HepG2 (cell line): ENCODE data around the gene SLC2A6. TPM values are rescaled to one million over a fixed set of nuclear protein-coding genes. Genes with fewer than 3 reads are reported as not detected.

Experiments
- ARID2 ChIP-seq: sonication (generic); formaldehyde crosslinking; IDR thresholded peaks from 2 replicates; pipeline ENCODE4 v1.8.1; 2022; ENCODE audit warnings: mild to moderate bottlenecking, missing genetic modification reagents, borderline replicate concordance
- ATF7-NPFF ChIP-seq: sonication (generic); formaldehyde crosslinking; IDR thresholded peaks from 2 replicates; pipeline ENCODE4 v1.8.1; 2023; ENCODE audit warnings: mild to moderate bottlenecking, low read depth, missing genetic modification reagents, moderate library complexity
- CCAR2 ChIP-seq: fragments of 200-400 bp; formaldehyde crosslinking; optimal IDR thresholded peaks from 2 replicates; pipeline ENCODE3; 2018; ENCODE audit warnings: low read depth, mild to moderate bottlenecking, low read length, moderate library complexity
- ELF4 ChIP-seq: sonication (generic); formaldehyde crosslinking; IDR thresholded peaks from 2 replicates; pipeline ENCODE4 v1.5.0; 2020; ENCODE audit warnings: missing genetic modification reagents, mild to moderate bottlenecking, moderate library complexity, borderline replicate concordance
- HOXD1 ChIP-seq: sonication (generic); formaldehyde crosslinking; IDR thresholded peaks from 2 replicates; pipeline ENCODE4 v1.5.0; 2020; ENCODE audit warnings: missing genetic modification reagents
- ISX ChIP-seq: sonication (generic); formaldehyde crosslinking; conservative IDR thresholded peaks from 2 replicates; pipeline ENCODE4 v1.5.0; 2020; ENCODE audit warnings: missing genetic modification reagents
- KLF12 ChIP-seq: sonication (generic); formaldehyde crosslinking; IDR thresholded peaks from 2 replicates; pipeline ENCODE4 v1.4.0; 2020; ENCODE audit warnings: missing genetic modification reagents, borderline replicate concordance
- MIXL1 ChIP-seq: IDR thresholded peaks from 2 replicates; pipeline ENCODE4 v1.6.1; 2016
- NR2C2 ChIP-seq: sonication (generic); formaldehyde crosslinking; IDR thresholded peaks from 2 replicates; pipeline ENCODE4 v1.4.0; 2020; ENCODE audit warnings: missing genetic modification reagents, mild to moderate bottlenecking, moderate library complexity, borderline replicate concordance
- PHF21A ChIP-seq: sonication (generic); formaldehyde crosslinking; IDR thresholded peaks from 2 replicates; pipeline ENCODE4 v1.5.0; 2020; ENCODE audit warnings: mild to moderate bottlenecking, missing genetic modification reagents
- PHF5A ChIP-seq: IDR thresholded peaks from one replicate; pipeline ENCODE4 v1.6.1; 2018; ENCODE audit warnings: low read depth, missing genetic modification reagents; ENCODE audit not compliant: unreplicated experiment
- THYN1 ChIP-seq: sonication (generic); formaldehyde crosslinking; IDR thresholded peaks from 2 replicates; pipeline ENCODE4 v1.8.1; 2023; ENCODE audit warnings: low read depth, mild to moderate bottlenecking, moderate library complexity, missing genetic modification reagents, borderline replicate concordance
- ZNF121 ChIP-seq: sonication (generic); formaldehyde crosslinking; IDR thresholded peaks from 2 replicates; pipeline ENCODE4 v1.5.0; 2020; ENCODE audit warnings: mild to moderate bottlenecking, missing genetic modification reagents
- ZNF460 ChIP-seq: sonication (generic); formaldehyde crosslinking; IDR thresholded peaks from 2 replicates; pipeline ENCODE4 v1.5.1; 2020; ENCODE audit warnings: missing genetic modification reagents, mild to moderate bottlenecking, borderline replicate concordance
- ZNF678 ChIP-seq: sonication (generic); formaldehyde crosslinking; IDR thresholded peaks from 2 replicates; pipeline ENCODE4 v1.4.0; 2020; ENCODE audit warnings: mild to moderate bottlenecking, missing genetic modification reagents
- ZNF749 ChIP-seq: sonication (generic); formaldehyde crosslinking; IDR thresholded peaks from 2 replicates; pipeline ENCODE4 v1.8.0; 2022; ENCODE audit warnings: mild to moderate bottlenecking, missing genetic modification reagents, moderate library complexity, borderline replicate concordance
- ZSCAN21 ChIP-seq: sonication (generic); formaldehyde crosslinking; IDR thresholded peaks from 2 replicates; pipeline ENCODE4 v1.8.0; 2022; ENCODE audit warnings: mild to moderate bottlenecking, missing genetic modification reagents, moderate library complexity, borderline replicate concordance
- ZSCAN31 ChIP-seq: sonication (generic); formaldehyde crosslinking; IDR thresholded peaks from 2 replicates; pipeline ENCODE4 v1.5.0; 2020; ENCODE audit warnings: low read depth, mild to moderate bottlenecking, missing genetic modification reagents
- polyA plus RNA-seq, 8 experiments: library from polyadenylated mRNA; depleted of rRNA in 3 of 8; stranded (reverse) in 7 of 8; unstranded in 1 of 8; fragments of >200 nt; fragmentation: Illumina TruSeq in 4 of 8; extraction: Trizol in 4 of 8; gene quantifications; 2 replicates each; pipeline versions ENCODE4 v1.2.1 to v1.2.3, GENCODE V29; 2011 to 2016; ENCODE audit warnings: low read depth in 4 of 8, missing spikeins in 1 of 8, mixed read lengths in 1 of 8; ENCODE audit not compliant: insufficient read depth in 1 of 8
- total RNA-seq, 5 experiments: library from RNA; depleted of rRNA; stranded (reverse); fragments of >200 nt; fragmentation: Illumina TruSeq; extraction: Trizol; gene quantifications; 2 replicates each; pipeline ENCODE4 v1.2.3, GENCODE V29; 2016; ENCODE audit warnings: low read depth in 1 of 5
- TF ChIP-seq, protein P1 (sequence below): sonication (generic); formaldehyde crosslinking; IDR thresholded peaks from 2 replicates; pipeline ENCODE4 v1.4.0; 2020; ENCODE audit warnings: missing genetic modification reagents
- TF ChIP-seq, protein P2 (sequence below), 2 experiments: sonication (generic) in 1 of 2; formaldehyde crosslinking in 1 of 2; IDR thresholded peaks; 2 replicates each; pipeline versions ENCODE4 v1.4.0 to v1.6.1; 2018 to 2020; ENCODE audit warnings: missing genetic modification reagents in 2 of 2, borderline replicate concordance in 1 of 2, low read depth in 1 of 2, mild to moderate bottlenecking in 1 of 2, missing biosample characterization in 1 of 2
- TF ChIP-seq, protein P3 (sequence below): sonication (generic); formaldehyde crosslinking; IDR thresholded peaks from 2 replicates; pipeline ENCODE4 v1.4.0; 2020; ENCODE audit warnings: missing genetic modification reagents, borderline replicate concordance
- TF ChIP-seq, protein P4 (sequence below): sonication (generic); formaldehyde crosslinking; IDR thresholded peaks from 2 replicates; pipeline ENCODE4 v1.5.0; 2020; ENCODE audit warnings: missing genetic modification reagents
- TF ChIP-seq, protein P5 (sequence below): IDR thresholded peaks from 2 replicates; pipeline ENCODE4 v1.6.1; 2016; ENCODE audit warnings: low read depth, borderline replicate concordance

Gene SLC2A6
- total and polyA plus RNA-seq, 2 of the 13 experiments (the other 11 are each of a cell fraction or from before 2014, with no cell fraction given): 4.1 to 15.0 TPM

DNA sequence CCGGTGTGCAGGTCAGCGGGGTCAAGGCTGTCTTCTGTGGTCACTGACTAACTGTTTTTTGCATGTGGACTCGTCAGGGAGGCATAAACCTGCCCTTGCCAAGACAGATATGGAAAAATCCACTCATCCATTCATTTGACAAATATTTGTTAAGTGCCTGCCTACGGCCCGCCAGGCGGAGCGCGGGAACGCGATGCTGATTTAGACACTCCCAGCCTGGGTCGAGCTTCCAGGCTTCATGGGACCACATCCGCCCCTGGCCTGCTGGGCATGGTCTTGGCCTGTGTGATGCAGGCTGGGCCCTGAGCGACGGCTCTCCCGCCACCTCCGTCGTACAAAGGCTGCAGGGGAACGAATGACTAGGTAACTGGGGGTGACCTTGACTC is 27.7 kb upstream of the SLC2A6 start (continued):
- TF ChIP-seq ZNF460 (CRISPR knock-in tag): no peak
- TF ChIP-seq ZSCAN31 (CRISPR knock-in tag): peak; percentile 95
- TF ChIP-seq ZNF678 (CRISPR knock-in tag): 0 out of 2 replicates have a peak, but pooled peaks have one; percentile 48
- no peak for TF ChIP-seq ELF4 (CRISPR knock-in tag)
- no peak for TF ChIP-seq CCAR2
- TF ChIP-seq, protein P1, sequence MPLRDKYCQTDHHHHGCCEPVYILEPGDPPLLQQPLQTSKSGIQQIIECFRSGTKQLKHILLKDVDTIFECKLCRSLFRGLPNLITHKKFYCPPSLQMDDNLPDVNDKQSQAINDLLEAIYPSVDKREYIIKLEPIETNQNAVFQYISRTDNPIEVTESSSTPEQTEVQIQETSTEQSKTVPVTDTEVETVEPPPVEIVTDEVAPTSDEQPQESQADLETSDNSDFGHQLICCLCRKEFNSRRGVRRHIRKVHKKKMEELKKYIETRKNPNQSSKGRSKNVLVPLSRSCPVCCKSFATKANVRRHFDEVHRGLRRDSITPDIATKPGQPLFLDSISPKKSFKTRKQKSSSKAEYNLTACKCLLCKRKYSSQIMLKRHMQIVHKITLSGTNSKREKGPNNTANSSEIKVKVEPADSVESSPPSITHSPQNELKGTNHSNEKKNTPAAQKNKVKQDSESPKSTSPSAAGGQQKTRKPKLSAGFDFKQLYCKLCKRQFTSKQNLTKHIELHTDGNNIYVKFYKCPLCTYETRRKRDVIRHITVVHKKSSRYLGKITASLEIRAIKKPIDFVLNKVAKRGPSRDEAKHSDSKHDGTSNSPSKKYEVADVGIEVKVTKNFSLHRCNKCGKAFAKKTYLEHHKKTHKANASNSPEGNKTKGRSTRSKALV: peak; percentile 88; the same call in 1 of the 2 replicates
- no peak for TF ChIP-seq ZNF749
- TF ChIP-seq ISX: no peak
- no peak for TF ChIP-seq ARID2 (CRISPR knock-in tag)
- TF ChIP-seq PHF5A (CRISPR knock-in tag): no peak
- peak; percentile 91 for TF ChIP-seq ATF7-NPFF
- peak; percentile 55; the same call in 1 of the 2 replicates for TF ChIP-seq MIXL1 (CRISPR knock-in tag)
- TF ChIP-seq, protein P2, sequence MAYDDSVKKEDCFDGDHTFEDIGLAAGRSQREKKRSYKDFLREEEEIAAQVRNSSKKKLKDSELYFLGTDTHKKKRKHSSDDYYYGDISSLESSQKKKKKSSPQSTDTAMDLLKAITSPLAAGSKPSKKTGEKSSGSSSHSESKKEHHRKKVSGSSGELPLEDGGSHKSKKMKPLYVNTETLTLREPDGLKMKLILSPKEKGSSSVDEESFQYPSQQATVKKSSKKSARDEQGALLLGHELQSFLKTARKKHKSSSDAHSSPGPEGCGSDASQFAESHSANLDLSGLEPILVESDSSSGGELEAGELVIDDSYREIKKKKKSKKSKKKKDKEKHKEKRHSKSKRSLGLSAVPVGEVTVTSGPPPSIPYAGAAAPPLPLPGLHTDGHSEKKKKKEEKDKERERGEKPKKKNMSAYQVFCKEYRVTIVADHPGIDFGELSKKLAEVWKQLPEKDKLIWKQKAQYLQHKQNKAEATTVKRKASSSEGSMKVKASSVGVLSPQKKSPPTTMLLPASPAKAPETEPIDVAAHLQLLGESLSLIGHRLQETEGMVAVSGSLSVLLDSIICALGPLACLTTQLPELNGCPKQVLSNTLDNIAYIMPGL (CRISPR knock-in tag; IDR thresholded peaks at IDR 0.05; ENCODE audit: borderline replicate concordance in 1 of 2, low read depth in 1 of 2): peak in 1 of 2 experiments; percentile 20; a peak in 1 of 4 replicates
- peak; percentile 89 for TF ChIP-seq HOXD1 (CRISPR knock-in tag)
- no peak; the same call in 1 of the 2 replicates for TF ChIP-seq ZSCAN21 (CRISPR knock-in tag)
- peak; percentile 11; the same call in 1 of the 2 replicates for TF ChIP-seq ZNF121 (CRISPR knock-in tag)
- TF ChIP-seq, protein P3, sequence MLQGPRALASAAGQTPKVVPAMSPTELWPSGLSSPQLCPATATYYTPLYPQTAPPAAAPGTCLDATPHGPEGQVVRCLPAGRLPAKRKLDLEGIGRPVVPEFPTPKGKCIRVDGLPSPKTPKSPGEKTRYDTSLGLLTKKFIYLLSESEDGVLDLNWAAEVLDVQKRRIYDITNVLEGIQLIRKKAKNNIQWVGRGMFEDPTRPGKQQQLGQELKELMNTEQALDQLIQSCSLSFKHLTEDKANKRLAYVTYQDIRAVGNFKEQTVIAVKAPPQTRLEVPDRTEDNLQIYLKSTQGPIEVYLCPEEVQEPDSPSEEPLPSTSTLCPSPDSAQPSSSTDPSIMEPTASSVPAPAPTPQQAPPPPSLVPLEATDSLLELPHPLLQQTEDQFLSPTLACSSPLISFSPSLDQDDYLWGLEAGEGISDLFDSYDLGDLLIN (CRISPR knock-in tag): peak; percentile 84; the same call in 1 of the 2 replicates
- TF ChIP-seq, protein P4, sequence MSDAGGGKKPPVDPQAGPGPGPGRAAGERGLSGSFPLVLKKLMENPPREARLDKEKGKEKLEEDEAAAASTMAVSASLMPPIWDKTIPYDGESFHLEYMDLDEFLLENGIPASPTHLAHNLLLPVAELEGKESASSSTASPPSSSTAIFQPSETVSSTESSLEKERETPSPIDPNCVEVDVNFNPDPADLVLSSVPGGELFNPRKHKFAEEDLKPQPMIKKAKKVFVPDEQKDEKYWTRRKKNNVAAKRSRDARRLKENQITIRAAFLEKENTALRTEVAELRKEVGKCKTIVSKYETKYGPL (CRISPR knock-in tag): peak; percentile 71; the same call in 1 of the 2 replicates
- TF ChIP-seq PHF21A (CRISPR knock-in tag): peak; percentile 91
- TF ChIP-seq, protein P5, sequence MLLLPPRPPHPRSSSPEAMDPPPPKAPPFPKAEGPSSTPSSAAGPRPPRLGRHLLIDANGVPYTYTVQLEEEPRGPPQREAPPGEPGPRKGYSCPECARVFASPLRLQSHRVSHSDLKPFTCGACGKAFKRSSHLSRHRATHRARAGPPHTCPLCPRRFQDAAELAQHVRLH: 0 out of 2 replicates have a peak, but pooled peaks have one; percentile 48
- TF ChIP-seq NR2C2 (CRISPR knock-in tag): peak; percentile 84
- peak; percentile 75; the same call in 1 of the 2 replicates for TF ChIP-seq KLF12 (CRISPR knock-in tag)
- no peak for TF ChIP-seq THYN1 (CRISPR knock-in tag)
